ENCODE results near the gene XXYLT1.

The XXYLT1 gene

GRCh38 chr3:195260280-195260905 lies 10.6 kb downstream of the XXYLT1 start:
- Histone ChIP-seq H3K79me2 (ENCODE audit: insufficient read depth, low read length) (no peaks in the 10 kb centered on the region), H3K36me3 (ENCODE audit: low read length) (no peaks in the 10 kb centered on the region), H3K4me2 (ENCODE audit: low read depth, low read length, poor library complexity, severe bottlenecking) (peak overlapping the region; percentile 89), H3K27me3 (ENCODE audit: low read length) (no peaks in the 10 kb centered on the region), H2AFZ (ENCODE audit: low read depth, low read length, severe bottlenecking) (peak overlapping the region; percentile 52), H3K9me3 (ENCODE audit: insufficient read depth, low read length) (no peaks in the 10 kb centered on the region), H3K9me2 (replicated peaks; ENCODE audit: insufficient read depth, low read length) (no peaks in the 10 kb centered on the region), H3K4me3 (ENCODE audit: insufficient read depth, low read length, poor library complexity, severe bottlenecking) (peak overlapping the region; percentile 61), H3K27ac (ENCODE audit: low read depth, low read length) (no peak overlapping the region), H3F3A (ENCODE audit: insufficient read depth) (no peaks in the 10 kb centered on the region; the same call in 1 of the 2 replicates), H4K20me1 (ENCODE audit: low read depth, low read length) (no peaks in the 10 kb centered on the region), H3K9ac (ENCODE audit: low read length) (peak overlapping the region; percentile 51)
- TF ChIP-seq CTCF (IDR thresholded peaks at IDR 0.05; ENCODE audit: insufficient read depth, low read length, poor library complexity, severe bottlenecking) = no peak
- no peak for TF ChIP-seq EZH2phosphoT487 (conservative IDR thresholded peaks at IDR 0.05; ENCODE audit: low read length)

GRCh38 chr3:195259475-195260279 lies 11.3 kb downstream of the XXYLT1 start:
- no peak overlapping the region for H3K27ac ChIP-seq (ENCODE audit: low read depth, low read length)
- no peaks in the 10 kb centered on the region for H3K9me2 ChIP-seq (replicated peaks; ENCODE audit: insufficient read depth, low read length)
- no peaks in the 10 kb centered on the region for H3K9me3 ChIP-seq (ENCODE audit: insufficient read depth, low read length)
- H2AFZ ChIP-seq (ENCODE audit: low read depth, low read length, severe bottlenecking) = peak overlapping the region; percentile 60
- no peaks in the 10 kb centered on the region for H4K20me1 ChIP-seq (ENCODE audit: low read depth, low read length)
- TF ChIP-seq EZH2phosphoT487 (conservative IDR thresholded peaks at IDR 0.05; ENCODE audit: low read length) = no peak
- TF ChIP-seq CTCF (IDR thresholded peaks at IDR 0.05; ENCODE audit: insufficient read depth, low read length, poor library complexity, severe bottlenecking) = no peak
- no peaks in the 10 kb centered on the region for H3K27me3 ChIP-seq (ENCODE audit: low read length)
- H3K79me2 ChIP-seq (ENCODE audit: insufficient read depth, low read length) = no peaks in the 10 kb centered on the region
- H3K36me3 ChIP-seq (ENCODE audit: low read length) = no peaks in the 10 kb centered on the region
- peak overlapping the region; percentile 61 for H3K4me3 ChIP-seq (ENCODE audit: insufficient read depth, low read length, poor library complexity, severe bottlenecking)
- H3F3A ChIP-seq (ENCODE audit: insufficient read depth) = no peaks in the 10 kb centered on the region; the same call in 1 of the 2 replicates
- peak overlapping the region; percentile 51 for H3K9ac ChIP-seq (ENCODE audit: low read length)
- H3K4me2 ChIP-seq (ENCODE audit: low read depth, low read length, poor library complexity, severe bottlenecking) = peak overlapping the region; percentile 89

GRCh38 chr3:195259154-195259474 lies 11.8 kb downstream of the XXYLT1 start:
- no peak overlapping the region for H3K4me3 ChIP-seq (ENCODE audit: insufficient read depth, low read length, poor library complexity, severe bottlenecking)
- H3K36me3 ChIP-seq (ENCODE audit: low read length) = no peaks in the 10 kb centered on the region
- TF ChIP-seq CTCF (IDR thresholded peaks at IDR 0.05; ENCODE audit: insufficient read depth, low read length, poor library complexity, severe bottlenecking) (no peak), EZH2phosphoT487 (conservative IDR thresholded peaks at IDR 0.05; ENCODE audit: low read length) (no peak)
- no peak overlapping the region for H3K4me2 ChIP-seq (ENCODE audit: low read depth, low read length, poor library complexity, severe bottlenecking)
- no peaks in the 10 kb centered on the region for H4K20me1 ChIP-seq (ENCODE audit: low read depth, low read length)
- no peaks in the 10 kb centered on the region; the same call in 1 of the 2 replicates for H3F3A ChIP-seq (ENCODE audit: insufficient read depth)
- H3K9ac ChIP-seq (ENCODE audit: low read length) = no peak overlapping the region
- no peak overlapping the region for H2AFZ ChIP-seq (ENCODE audit: low read depth, low read length, severe bottlenecking)
- H3K27ac ChIP-seq (ENCODE audit: low read depth, low read length) = no peak overlapping the region
- H3K27me3 ChIP-seq (ENCODE audit: low read length) = no peaks in the 10 kb centered on the region
- no peaks in the 10 kb centered on the region for H3K9me3 ChIP-seq (ENCODE audit: insufficient read depth, low read length)
- no peaks in the 10 kb centered on the region for H3K9me2 ChIP-seq (replicated peaks; ENCODE audit: insufficient read depth, low read length)
- no peaks in the 10 kb centered on the region for H3K79me2 ChIP-seq (ENCODE audit: insufficient read depth, low read length)

Measured in SU-DHL-6 (cell line).